HG02870 (cell line): ENCODE data around the gene PLPP4.
"Not testable (repeated sequence)": the region's sequence is repeated elsewhere in the genome, so short reads cannot be mapped to it uniquely, and the experiment has no call there.

Source experiments
- ATAC-seq: cut with Tn5 transposase; IDR thresholded peaks from one replicate; pipeline ENCODE4 v1.9.1; 2021; ENCODE audit warnings: mild to moderate bottlenecking, moderate library complexity; ENCODE audit not compliant: unreplicated experiment

The PLPP4 gene

GRCh38 chr10:120483651-120484301 lies 26.7 kb downstream of the PLPP4 start:
- ATAC-seq, result no peak

GRCh38 chr10:120485946-120486345 lies 28.9 kb downstream of the PLPP4 start:
- no peak for ATAC-seq

- no peak for ATAC-seq
Measured at GRCh38 chr10:120486671-120487205, 29.7 kb downstream of the PLPP4 start.

GRCh38 chr10:120490288-120490687 lies 33.3 kb downstream of the PLPP4 start:
- no peak for ATAC-seq

- no peak for ATAC-seq
Measured at GRCh38 chr10:120492346-120492745, 35.3 kb downstream of the PLPP4 start.

GRCh38 chr10:120493411-120494312 lies 36.6 kb downstream of the PLPP4 start:
- ATAC-seq, result peak; percentile 89

GRCh38 chr10:120494313-120494710 lies 37.3 kb downstream of the PLPP4 start:
- no peak for ATAC-seq

GRCh38 chr10:120495226-120496009 lies 38.4 kb downstream of the PLPP4 start:
- ATAC-seq, result no peak

GRCh38 chr10:120499883-120500282 lies 42.9 kb downstream of the PLPP4 start:
- no peak for ATAC-seq

- ATAC-seq, result no peak
Measured at GRCh38 chr10:120503689-120504088, 46.7 kb downstream of the PLPP4 start.

- ATAC-seq, result not testable (repeated sequence)
Measured at GRCh38 chr10:120504227-120504626, 47.2 kb downstream of the PLPP4 start.

GRCh38 chr10:120505056-120505455 lies 48.0 kb downstream of the PLPP4 start:
- ATAC-seq, result no peak

GRCh38 chr10:120505866-120506265 lies 48.8 kb downstream of the PLPP4 start:
- ATAC-seq, result no peak

GRCh38 chr10:120506674-120507073 lies 49.6 kb downstream of the PLPP4 start:
- no peak for ATAC-seq

GRCh38 chr10:120507175-120507574 lies 50.1 kb downstream of the PLPP4 start:
- ATAC-seq, result no peak

GRCh38 chr10:120507651-120508050 lies 50.6 kb downstream of the PLPP4 start:
- no peak for ATAC-seq

GRCh38 chr10:120508393-120508792 lies 51.4 kb downstream of the PLPP4 start:
- no peak for ATAC-seq

GRCh38 chr10:120508966-120509365 lies 51.9 kb downstream of the PLPP4 start:
- no peak for ATAC-seq

- ATAC-seq, result no peak
Measured at GRCh38 chr10:120511165-120511564, 54.1 kb downstream of the PLPP4 start.

- ATAC-seq, result no peak
Measured at GRCh38 chr10:120513307-120513796, 56.3 kb downstream of the PLPP4 start.

GRCh38 chr10:120514035-120514620 lies 57.1 kb downstream of the PLPP4 start:
- ATAC-seq, result no peak
